GM12873 (cell line): ENCODE results near the gene SZRD1.

ENCODE experiments used
- CTCF ChIP-seq: IDR thresholded peaks from 2 replicates; pipeline ENCODE4 v1.5.1; 2012; ENCODE audit warnings: low read depth, mild to moderate bottlenecking, moderate library complexity, low read length, control low read depth; ENCODE audit not compliant: insufficient read depth; ENCODE audit errors: missing control alignments

Gene SZRD1

DNA sequence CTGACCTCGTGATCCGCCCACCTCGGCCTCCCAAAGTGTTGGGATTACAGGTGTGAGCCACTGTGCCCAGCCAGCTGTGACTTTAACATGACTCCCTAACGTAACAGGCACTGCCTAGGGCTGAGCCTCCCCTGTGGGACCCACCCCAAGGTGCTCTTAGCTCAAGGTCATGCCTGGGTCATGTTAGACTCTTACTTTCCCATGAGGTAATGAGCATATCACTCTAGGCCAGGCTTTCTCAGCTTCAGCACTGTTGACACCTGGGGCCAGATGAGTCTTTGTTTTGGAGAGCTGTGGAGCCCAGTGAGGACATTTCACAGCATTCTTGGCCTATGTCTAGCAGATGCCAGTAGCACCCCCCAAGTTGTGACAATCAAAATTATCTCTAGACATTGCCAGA lies 78.0 kb downstream of the SZRD1 start:
- TF ChIP-seq CTCF, result no peak

- no peak for TF ChIP-seq CTCF
Measured at GRCh38 chr1:16446116-16446515, 79.1 kb downstream of the SZRD1 start.

DNA sequence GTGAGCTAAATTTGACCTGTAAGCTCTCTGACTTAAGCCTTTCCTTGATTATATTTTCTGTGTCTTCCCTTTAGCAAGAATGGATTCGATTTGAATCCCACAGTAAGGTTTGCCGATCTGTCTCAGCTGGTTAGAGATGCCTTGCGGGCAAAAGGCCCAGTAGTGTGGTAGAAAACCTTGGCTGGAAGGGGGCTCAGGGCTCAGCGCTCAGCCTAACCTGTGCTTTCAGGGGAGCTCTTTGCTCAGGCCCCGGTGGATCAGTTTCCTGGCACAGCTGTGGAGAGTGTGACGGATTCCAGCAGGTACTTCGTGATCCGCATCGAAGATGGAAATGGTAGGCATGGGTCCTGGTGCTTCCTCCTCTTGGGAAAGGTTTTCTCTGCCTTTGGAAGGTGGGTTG lies 80.6 kb downstream of the SZRD1 start:
- TF ChIP-seq CTCF, result no peak
